ENCODE measurements around the gene SH3BP5.

Gene SH3BP5

DNA sequence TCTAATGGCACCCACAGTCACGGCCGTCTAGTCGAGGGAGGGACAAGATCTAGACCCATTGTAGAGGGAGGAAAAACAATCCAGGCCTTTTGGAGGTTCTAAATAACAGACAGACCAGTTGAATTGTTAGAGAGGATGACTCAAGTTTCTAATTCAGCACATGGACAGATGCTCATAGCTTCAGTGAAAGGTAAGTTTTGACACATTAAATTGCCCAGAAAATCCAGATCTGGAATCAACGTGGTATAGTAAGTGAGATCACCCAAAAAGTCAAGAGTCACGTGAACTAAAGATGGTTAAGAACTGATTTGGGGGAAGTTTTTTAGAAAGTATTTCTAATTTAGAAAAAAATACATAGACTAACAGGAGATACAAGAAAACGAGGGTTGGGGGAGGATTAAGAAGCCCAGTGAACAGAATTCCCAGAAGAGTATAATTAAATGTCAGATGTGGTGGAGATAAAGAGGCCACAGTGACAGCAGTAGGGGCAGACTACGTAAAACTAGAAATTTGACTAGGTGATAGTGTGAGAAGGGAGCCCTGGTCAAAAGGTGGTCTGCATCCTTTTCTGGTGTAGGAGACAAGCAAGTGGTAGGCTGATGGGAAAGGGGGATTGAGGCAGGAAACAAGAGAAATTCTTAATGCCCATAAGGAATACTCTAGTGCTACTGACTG is 79.2 kb downstream of the SH3BP5 start:
- no peak for DNase-seq (ENCODE audit: low spot score)

DNA sequence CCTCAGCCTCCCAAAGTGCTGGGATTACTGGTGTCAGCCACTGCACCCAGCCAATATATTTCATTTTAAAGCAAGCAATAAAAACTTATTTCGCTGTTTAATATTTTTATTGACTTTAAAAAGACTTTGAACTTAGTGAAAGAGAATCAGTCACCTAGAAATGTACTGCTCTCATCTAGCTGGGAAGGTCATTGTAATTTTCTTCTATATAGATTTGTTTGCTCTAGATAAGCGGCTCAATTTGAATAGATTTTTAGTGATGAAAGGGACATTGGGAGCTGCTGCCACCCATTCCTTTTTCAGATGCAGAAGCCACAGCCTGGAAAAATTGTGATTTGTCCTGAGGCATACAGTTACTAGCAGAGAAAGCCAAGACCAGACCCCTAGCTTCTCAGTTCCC is 86.2 kb downstream of the SH3BP5 start:
- DNase-seq (ENCODE audit: low spot score) = no peak

- no peak for DNase-seq (ENCODE audit: low spot score)
Observed at GRCh38 chr3:15243822-15244482, 88.4 kb downstream of the SH3BP5 start.

- peak; percentile 27 for DNase-seq (ENCODE audit: low spot score)
Observed at GRCh38 chr3:15241341-15241740, 91.0 kb downstream of the SH3BP5 start.

DNA sequence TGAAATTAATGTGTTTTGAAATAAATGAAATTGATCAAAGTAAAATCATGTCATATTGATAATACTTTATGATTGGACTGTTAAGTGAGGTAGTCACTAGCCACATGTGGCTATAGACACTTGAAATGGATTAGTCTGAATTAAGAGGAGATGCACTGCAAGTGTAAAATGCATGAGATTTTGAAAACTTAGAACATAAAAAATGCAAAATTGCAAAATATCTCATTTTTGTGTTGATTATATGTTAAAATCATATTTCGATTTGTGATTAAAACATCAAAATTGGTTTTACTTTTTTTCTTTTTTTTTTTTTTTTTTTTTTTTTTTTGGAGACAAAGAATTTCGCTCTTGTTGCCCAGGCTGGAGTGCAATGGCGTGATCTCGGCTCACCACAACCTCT is 103.1 kb downstream of the SH3BP5 start:
- DNase-seq (ENCODE audit: low spot score) = no peak

DNA sequence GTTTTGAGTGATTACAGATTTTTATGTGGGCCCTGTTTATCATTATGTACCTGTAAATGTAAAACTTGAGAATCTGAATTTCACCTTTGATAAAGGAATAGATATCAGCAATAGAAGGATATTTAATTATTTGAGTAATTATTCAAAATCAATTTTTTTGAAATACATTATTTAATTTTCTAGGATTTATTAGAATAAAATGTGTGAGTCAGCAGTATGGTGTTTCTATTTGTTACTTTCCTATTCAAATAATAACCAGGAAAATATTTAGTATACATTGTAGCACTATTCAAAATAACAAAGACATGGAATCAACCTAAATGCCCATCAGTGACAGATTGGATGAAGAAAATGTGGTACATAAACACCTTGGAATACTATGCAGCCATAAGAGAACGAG is 104.2 kb downstream of the SH3BP5 start:
- DNase-seq (ENCODE audit: low spot score) = no peak

GRCh38 chr3:15223685-15224572 is 108.5 kb downstream of the SH3BP5 start:
- no peak for DNase-seq (ENCODE audit: low spot score)

- no peak for DNase-seq (ENCODE audit: low spot score)
Observed at GRCh38 chr3:15221574-15222217, 110.7 kb downstream of the SH3BP5 start.

- DNase-seq (ENCODE audit: low spot score) = no peak
Observed at GRCh38 chr3:15220661-15221060, 111.7 kb downstream of the SH3BP5 start.

DNA sequence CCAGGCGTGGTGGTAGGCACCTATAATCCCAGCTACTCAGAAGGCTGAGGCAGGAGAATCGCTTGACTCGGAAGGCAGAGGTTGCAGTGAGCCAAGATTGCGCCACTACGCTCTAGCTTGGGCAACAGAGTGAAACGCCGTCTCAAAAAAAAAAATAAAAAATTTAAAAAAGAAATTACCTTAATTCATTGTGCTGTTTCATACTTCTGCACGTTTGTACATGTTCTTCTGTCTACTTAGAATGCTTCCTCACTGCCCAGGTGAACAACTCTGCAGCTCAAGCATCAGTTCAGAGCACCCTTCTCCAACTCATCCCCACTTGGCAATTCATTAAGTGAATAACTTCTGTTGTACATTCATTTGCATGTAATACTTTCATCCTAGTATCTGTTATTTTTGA is 112.3 kb downstream of the SH3BP5 start:
- DNase-seq (ENCODE audit: low spot score) = no peak

DNA sequence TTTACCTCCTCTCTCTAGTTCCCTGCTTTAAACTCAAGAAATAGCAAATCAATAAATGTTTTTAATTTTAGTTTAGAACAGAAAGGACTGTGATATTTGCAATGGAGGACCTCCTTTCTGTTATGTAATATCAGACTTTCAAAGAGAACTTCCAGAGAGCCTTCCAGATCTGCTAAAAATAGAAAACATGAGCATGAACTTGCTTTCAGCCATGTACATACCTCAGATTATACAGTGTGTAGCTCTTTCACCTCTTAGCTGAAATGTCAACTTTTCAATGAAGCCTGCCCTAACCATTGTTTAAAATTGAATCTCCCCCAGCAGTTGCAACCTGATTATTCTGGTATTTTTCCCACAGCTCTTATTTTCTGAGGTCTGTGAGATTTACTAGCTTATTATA is 113.7 kb downstream of the SH3BP5 start:
- no peak for DNase-seq (ENCODE audit: low spot score)

GRCh38 chr3:15217841-15218267 is 114.5 kb downstream of the SH3BP5 start:
- no peak for DNase-seq (ENCODE audit: low spot score)

DNA sequence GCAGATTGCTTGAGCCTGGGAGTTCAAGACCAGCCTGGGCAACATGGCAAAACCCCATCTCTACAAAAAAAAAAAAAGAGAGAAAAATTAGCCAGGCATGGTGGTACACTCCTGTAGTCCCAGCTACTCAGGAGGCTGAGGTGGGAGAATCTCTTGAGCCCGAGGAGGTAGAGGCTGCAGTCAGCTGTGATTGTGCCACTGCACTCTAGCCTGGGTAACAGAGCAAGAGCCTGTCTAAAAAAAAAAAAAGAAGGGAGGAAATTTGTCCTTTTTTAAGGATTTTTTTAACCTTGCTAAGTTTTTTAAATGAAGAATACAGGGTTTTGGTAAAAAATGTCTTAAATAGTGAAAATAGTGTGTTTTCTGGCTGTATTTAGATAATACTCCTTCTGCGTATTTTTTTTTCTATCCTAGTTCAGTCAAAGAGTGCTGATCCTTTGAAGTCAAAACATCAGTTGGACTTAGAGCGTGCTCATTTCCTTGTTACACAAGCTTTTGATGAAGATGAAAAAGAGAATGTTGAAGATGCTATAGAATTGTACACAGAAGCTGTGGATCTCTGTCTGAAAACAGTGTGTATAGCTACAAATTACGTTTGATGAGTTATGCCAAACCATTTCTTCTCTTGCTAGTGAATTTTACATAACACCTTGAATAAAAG is 115.2 kb downstream of the SH3BP5 start:
- DNase-seq (ENCODE audit: low spot score) = no peak

GRCh38 chr3:15216501-15216900 is 115.9 kb downstream of the SH3BP5 start:
- DNase-seq (ENCODE audit: low spot score) = no peak

DNA sequence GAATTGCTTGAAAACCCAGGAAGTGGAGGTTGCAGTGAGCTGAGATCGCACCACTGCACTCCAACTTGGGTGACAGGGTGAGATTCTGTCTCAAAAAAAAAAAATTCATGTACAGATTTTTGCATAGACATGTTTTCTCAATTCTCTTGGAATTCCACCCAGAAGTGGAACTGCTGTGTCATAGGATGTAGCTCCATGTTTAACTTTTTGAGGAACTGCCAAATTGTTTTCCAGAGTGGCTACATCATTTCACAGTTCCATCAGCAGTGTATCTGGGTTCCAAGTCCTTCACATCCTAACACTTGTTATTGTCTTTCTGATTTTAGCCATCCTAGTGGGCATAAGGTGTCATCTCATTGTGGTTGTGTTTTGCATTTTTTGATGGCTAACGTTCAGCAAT is 116.4 kb downstream of the SH3BP5 start:
- no peak for DNase-seq (ENCODE audit: low spot score)

- no peak for DNase-seq (ENCODE audit: low spot score)
Observed at GRCh38 chr3:15214758-15215157, 117.6 kb downstream of the SH3BP5 start.

DNA sequence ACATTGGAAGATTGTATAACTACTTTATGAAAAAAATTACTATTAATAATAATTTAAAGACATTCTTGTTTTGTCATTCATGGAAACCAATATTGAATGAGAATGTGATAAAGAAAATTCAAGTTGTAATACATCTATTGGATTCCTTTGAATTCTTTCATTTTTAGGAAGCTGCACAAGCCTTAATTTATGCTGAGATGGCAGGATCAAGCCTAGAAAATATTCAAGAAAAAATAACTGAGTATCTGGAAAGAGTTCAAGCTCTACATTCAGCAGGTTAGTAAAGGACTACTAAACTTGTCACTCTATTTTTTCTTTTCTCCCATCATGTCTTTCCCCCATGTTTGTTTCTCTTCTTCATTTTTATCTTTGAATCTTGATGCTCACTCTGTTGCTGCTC is 120.4 kb downstream of the SH3BP5 start:
- DNase-seq (ENCODE audit: low spot score) = no peak

- DNase-seq (ENCODE audit: low spot score) = no peak
Observed at GRCh38 chr3:15207836-15208504, 124.4 kb downstream of the SH3BP5 start.

- peak; percentile 33 for DNase-seq (ENCODE audit: low spot score)
Observed at GRCh38 chr3:15206662-15207576, 125.5 kb downstream of the SH3BP5 start.
